ENCODE results near the gene FGF5. TPM values are rescaled to one million over a fixed set of nuclear protein-coding genes. Genes with fewer than 3 reads are reported as not detected.

FGF5 gene
- total RNA-seq, 1 donor from 2014 or later: not detected

GRCh38 chr4:80264825-80265224, 1.6 kb upstream of the FGF5 start:
- Histone ChIP-seq H3K4me3 (no peak overlapping the region), H4K20me1 (ENCODE audit: low read depth) (peaks cover 18% of the 10 kb centered on the region), H3K79me2 (ENCODE audit: low read depth) (no peaks in the 10 kb centered on the region), H3K27ac (no peak overlapping the region), H3K9me3 (ENCODE audit: low read depth) (no peaks in the 10 kb centered on the region), H3K36me3 (no peaks in the 10 kb centered on the region), H2AFZ (replicated peaks) (no peak overlapping the region), H3K27me3 (peaks cover 100% of the 10 kb centered on the region), H3K4me1 (peaks cover 24% of the 10 kb centered on the region), H3K9ac (no peak overlapping the region), H3K4me2 (no peak overlapping the region), H3F3A (ENCODE audit: low read depth) (no peaks in the 10 kb centered on the region)
- H3K27ac Mint-ChIP-seq: no peak overlapping the region
- DNase-seq (ENCODE audit: low spot score): no peak
- peak overlapping the region; percentile 91 for H3K4me3 Mint-ChIP-seq
- peaks cover 76% of the 10 kb centered on the region for H3K27me3 Mint-ChIP-seq (ENCODE audit: insufficient read depth, low read depth)
- H3K4me1 Mint-ChIP-seq: peaks cover 29% of the 10 kb centered on the region
- peaks cover 3% of the 10 kb centered on the region for H3K9me3 Mint-ChIP-seq
- TF ChIP-seq CTCF (IDR thresholded peaks at IDR 0.05) (no peak), EZH2phosphoT487 (IDR thresholded peaks at IDR 0.05) (no peak), EZH2 (IDR thresholded peaks at IDR 0.05) (no peak)
- H3K36me3 Mint-ChIP-seq: no peaks in the 10 kb centered on the region

GRCh38 chr4:80265571-80266252, 752 bp upstream of the FGF5 start:
- Histone ChIP-seq H3K36me3 (no peaks in the 10 kb centered on the region), H3K79me2 (ENCODE audit: low read depth) (no peaks in the 10 kb centered on the region), H3K4me3 (peak overlapping the region; percentile 55), H3K9me3 (ENCODE audit: low read depth) (no peaks in the 10 kb centered on the region), H3K4me1 (peaks cover 24% of the 10 kb centered on the region), H2AFZ (replicated peaks) (peak overlapping the region; percentile 75), H3K27ac (no peak overlapping the region), H3K9ac (no peak overlapping the region), H4K20me1 (ENCODE audit: low read depth) (peaks cover 18% of the 10 kb centered on the region), H3K4me2 (peak overlapping the region; percentile 90), H3K27me3 (peaks cover 100% of the 10 kb centered on the region), H3F3A (ENCODE audit: low read depth) (no peaks in the 10 kb centered on the region)
- Mint-ChIP-seq H3K4me1 (peaks cover 29% of the 10 kb centered on the region), H3K4me3 (peak overlapping the region; percentile 91), H3K27ac (no peak overlapping the region), H3K27me3 (ENCODE audit: insufficient read depth, low read depth) (peaks cover 78% of the 10 kb centered on the region), H3K9me3 (peaks cover 3% of the 10 kb centered on the region), H3K36me3 (no peaks in the 10 kb centered on the region)
- peak; percentile 38 for DNase-seq (ENCODE audit: low spot score)
- TF ChIP-seq EZH2phosphoT487 (IDR thresholded peaks at IDR 0.05) (peak; percentile 85), EZH2 (IDR thresholded peaks at IDR 0.05) (peak; percentile 80), CTCF (IDR thresholded peaks at IDR 0.05) (no peak)

GRCh38 chr4:80266902-80267380, 477 bp downstream of the FGF5 start:
- peaks cover 29% of the 10 kb centered on the region for H3K4me1 Mint-ChIP-seq
- no peak for TF ChIP-seq CTCF (IDR thresholded peaks at IDR 0.05)
- peak; percentile 6 for TF ChIP-seq EZH2phosphoT487 (IDR thresholded peaks at IDR 0.05)
- peak; percentile 31 for TF ChIP-seq EZH2 (IDR thresholded peaks at IDR 0.05)
- H3K4me1 ChIP-seq: peaks cover 24% of the 10 kb centered on the region
- H3K4me3 Mint-ChIP-seq: peak overlapping the region; percentile 91
- H3K79me2 ChIP-seq (ENCODE audit: low read depth): no peaks in the 10 kb centered on the region
- no peaks in the 10 kb centered on the region for H3K9me3 ChIP-seq (ENCODE audit: low read depth)
- H3K27me3 Mint-ChIP-seq (ENCODE audit: insufficient read depth, low read depth): peaks cover 77% of the 10 kb centered on the region
- H3K27me3 ChIP-seq: peaks cover 100% of the 10 kb centered on the region
- peak overlapping the region; percentile 90 for H3K4me2 ChIP-seq
- no peak overlapping the region for H3K27ac Mint-ChIP-seq
- H3K9me3 Mint-ChIP-seq: peaks cover 3% of the 10 kb centered on the region
- H3K36me3 ChIP-seq: no peaks in the 10 kb centered on the region
- H3F3A ChIP-seq (ENCODE audit: low read depth): no peaks in the 10 kb centered on the region
- no peak overlapping the region for H3K9ac ChIP-seq
- no peaks in the 10 kb centered on the region for H3K36me3 Mint-ChIP-seq
- H4K20me1 ChIP-seq (ENCODE audit: low read depth): peaks cover 18% of the 10 kb centered on the region
- H2AFZ ChIP-seq (replicated peaks): peak overlapping the region; percentile 75
- H3K27ac ChIP-seq: no peak overlapping the region
- peak; percentile 50 for DNase-seq (ENCODE audit: low spot score)
- peak overlapping the region; percentile 55 for H3K4me3 ChIP-seq

Data from neural progenitor cell (in vitro differentiated cells).